G401 (cell line): ENCODE results near the gene STUM. TPM values are rescaled to one million over a fixed set of nuclear protein-coding genes. Genes with fewer than 3 reads are reported as not detected.
A peak's percentile ranks its signal among the peaks of the same experiment; 100 is the strongest.

ENCODE experiments used
- DNase-seq: peaks from one replicate; pipeline ENCODE4 v3.0.0-alpha.2; 2015; ENCODE audit warnings: low spot score
- in situ Hi-C: cut with HindIII; loops from 2 replicates; pipeline ENCODE4 v1.10.0; 2016; ENCODE audit warnings: low sequenced_read_pairs, mixed read lengths
- total RNA-seq: library from RNA; depleted of rRNA; stranded (reverse); fragments of >200 nt; shearing (Covaris generic); gene quantifications from 2 replicates; pipeline ENCODE4 v1.2.3, GENCODE V29; 2014

STUM gene
- total RNA-seq, 1 experiment from 2014 or later: not detected

- no peak for DNase-seq
- in situ Hi-C loops: no loop called here
These were observed 27.3 kb downstream of the STUM start for GRCh38 chr1:226575739-226576378.

GRCh38 chr1:226576601-226577000 is 28.0 kb downstream of the STUM start:
- DNase-seq: no peak
- in situ Hi-C loops: no loop called here

- in situ Hi-C loops: no loop called here
These were observed 29.0 kb downstream of the STUM start for GRCh38 chr1:226577401-226578180.

GRCh38 chr1:226578946-226579578 is 30.5 kb downstream of the STUM start:
- no peak for DNase-seq
- in situ Hi-C loops: no loop called here

More at GRCh38 chr1:226577401-226578180, 29.0 kb downstream of the STUM start:
- DNase-seq: no peak

- in situ Hi-C loops: no loop called here
- DNase-seq: no peak
These were observed 31.3 kb downstream of the STUM start for GRCh38 chr1:226579781-226580323.

- in situ Hi-C loops: no loop called here
- DNase-seq: no peak
These were observed 32.2 kb downstream of the STUM start for GRCh38 chr1:226580625-226581270.

- DNase-seq: no peak
- in situ Hi-C loops: no loop called here
These were observed 33.2 kb downstream of the STUM start for GRCh38 chr1:226581650-226582330.

GRCh38 chr1:226582966-226583365 is 34.4 kb downstream of the STUM start:
- DNase-seq: no peak
- in situ Hi-C loops: no loop called here

- in situ Hi-C loops: no loop called here
These were observed 35.6 kb downstream of the STUM start for GRCh38 chr1:226584164-226584563.

GRCh38 chr1:226586116-226586515 is 37.6 kb downstream of the STUM start:
- no peak for DNase-seq
- in situ Hi-C loops: no loop called here

More at GRCh38 chr1:226584164-226584563, 35.6 kb downstream of the STUM start:
- no peak for DNase-seq

- in situ Hi-C loops: no loop called here
These were observed 38.3 kb downstream of the STUM start for GRCh38 chr1:226586650-226587422.

GRCh38 chr1:226588484-226588883 is 39.9 kb downstream of the STUM start:
- no peak for DNase-seq
- in situ Hi-C loops: no loop called here

More at GRCh38 chr1:226586650-226587422, 38.3 kb downstream of the STUM start:
- DNase-seq: no peak

- in situ Hi-C loops: no loop called here
- no peak for DNase-seq
These were observed 40.6 kb downstream of the STUM start for GRCh38 chr1:226589008-226589733.

- peak; percentile 92 for DNase-seq
- in situ Hi-C loops: no loop called here
These were observed 42.0 kb downstream of the STUM start for GRCh38 chr1:226590614-226591013.

- in situ Hi-C loops: no loop called here
- peak; percentile 82 for DNase-seq
These were observed 45.0 kb downstream of the STUM start for GRCh38 chr1:226593541-226593940.

GRCh38 chr1:226596531-226597165 is 48.1 kb downstream of the STUM start:
- DNase-seq: no peak
- in situ Hi-C loops: no loop called here
